Fibroblast of the conjunctiva (primary cell): Measurements from ENCODE around the gene POR.

ENCODE experiments used
- DNase-seq: peaks from one replicate; pipeline ENCODE4 v3.0.0-alpha.2; 2010; ENCODE audit warnings: low read depth

Gene POR

GRCh38 chr7:75916685-75917634, 2.0 kb downstream of the POR start:
- no peak for DNase-seq

- peak; percentile 67 for DNase-seq
Observed at GRCh38 chr7:75920431-75921161, 5.6 kb downstream of the POR start.

DNA sequence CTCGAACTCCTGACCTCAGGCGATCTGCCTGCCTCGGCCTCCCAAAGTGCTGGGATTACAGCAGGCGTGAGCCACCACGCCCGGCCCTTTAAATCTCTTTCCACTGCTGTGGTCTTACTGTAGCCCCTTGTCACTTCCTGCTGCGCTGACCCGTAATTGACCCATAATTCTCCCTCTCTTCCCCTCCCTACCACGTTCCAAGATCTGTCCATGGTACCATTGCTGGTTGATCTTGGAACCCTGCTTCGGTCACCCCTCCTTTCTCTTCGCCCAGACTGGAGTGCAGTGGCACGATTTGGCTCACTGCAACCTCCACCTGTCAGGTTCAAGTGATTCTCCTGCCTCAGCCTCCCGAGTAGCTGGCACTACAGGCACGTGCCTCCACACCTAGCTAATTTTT, 6.5 kb downstream of the POR start:
- DNase-seq: no peak

- no peak for DNase-seq
Observed at GRCh38 chr7:75922966-75923603, 8.1 kb downstream of the POR start.

- no peak for DNase-seq
Observed at GRCh38 chr7:75924256-75924655, 9.3 kb downstream of the POR start.

DNA sequence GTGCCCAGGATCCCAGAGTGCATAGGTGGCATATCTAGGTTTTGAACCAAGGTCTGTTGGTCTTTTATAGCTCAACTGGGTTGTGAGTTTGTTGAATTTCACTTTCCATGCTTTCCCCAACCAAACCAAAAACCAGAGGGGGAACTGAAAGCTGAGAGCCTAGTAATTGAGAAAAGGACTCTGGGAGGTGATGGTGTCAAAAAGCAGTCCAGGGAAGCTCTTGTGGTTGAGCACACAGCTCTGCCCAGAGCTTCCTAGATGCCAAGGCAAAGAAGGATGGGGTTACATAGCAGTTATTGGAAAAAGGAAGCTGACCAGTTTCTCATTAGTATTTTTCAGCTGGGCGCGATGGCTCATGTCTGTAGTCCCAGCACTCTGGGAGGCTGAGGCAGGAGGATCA, 9.9 kb downstream of the POR start:
- no peak for DNase-seq

- DNase-seq: no peak
Observed at GRCh38 chr7:75925717-75926435, 10.9 kb downstream of the POR start.

GRCh38 chr7:75928568-75928914, 13.6 kb downstream of the POR start:
- DNase-seq: no peak

- no peak for DNase-seq
Observed at GRCh38 chr7:75931680-75932079, 16.7 kb downstream of the POR start.

GRCh38 chr7:75937958-75938786, 23.2 kb downstream of the POR start:
- DNase-seq: peak; percentile 89

- no peak for DNase-seq
Observed at GRCh38 chr7:75938921-75939320, 24.0 kb downstream of the POR start.

DNA sequence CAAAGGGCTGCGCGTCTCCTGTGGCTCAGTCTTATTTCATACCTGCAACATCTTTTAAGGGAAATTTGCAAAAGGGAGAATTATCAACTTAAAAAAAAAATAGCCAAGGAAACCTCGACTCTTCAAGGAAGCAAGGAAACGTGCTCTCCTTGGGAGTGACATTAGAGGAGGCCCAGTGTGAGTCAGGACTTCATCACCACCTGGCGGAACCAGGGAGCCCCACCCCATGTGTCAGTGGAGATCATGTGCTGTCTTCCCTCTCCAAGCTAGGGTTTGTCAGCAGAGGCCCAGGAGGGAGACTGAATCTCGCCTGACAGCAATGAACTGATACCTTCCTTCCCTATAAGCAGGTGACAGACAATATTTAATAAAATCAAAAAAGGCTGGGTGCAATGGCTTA, 28.9 kb downstream of the POR start:
- DNase-seq: no peak

- no peak for DNase-seq
Observed at GRCh38 chr7:75944507-75944906, 29.6 kb downstream of the POR start.

- no peak for DNase-seq
Observed at GRCh38 chr7:75945297-75946168, 30.6 kb downstream of the POR start.

DNA sequence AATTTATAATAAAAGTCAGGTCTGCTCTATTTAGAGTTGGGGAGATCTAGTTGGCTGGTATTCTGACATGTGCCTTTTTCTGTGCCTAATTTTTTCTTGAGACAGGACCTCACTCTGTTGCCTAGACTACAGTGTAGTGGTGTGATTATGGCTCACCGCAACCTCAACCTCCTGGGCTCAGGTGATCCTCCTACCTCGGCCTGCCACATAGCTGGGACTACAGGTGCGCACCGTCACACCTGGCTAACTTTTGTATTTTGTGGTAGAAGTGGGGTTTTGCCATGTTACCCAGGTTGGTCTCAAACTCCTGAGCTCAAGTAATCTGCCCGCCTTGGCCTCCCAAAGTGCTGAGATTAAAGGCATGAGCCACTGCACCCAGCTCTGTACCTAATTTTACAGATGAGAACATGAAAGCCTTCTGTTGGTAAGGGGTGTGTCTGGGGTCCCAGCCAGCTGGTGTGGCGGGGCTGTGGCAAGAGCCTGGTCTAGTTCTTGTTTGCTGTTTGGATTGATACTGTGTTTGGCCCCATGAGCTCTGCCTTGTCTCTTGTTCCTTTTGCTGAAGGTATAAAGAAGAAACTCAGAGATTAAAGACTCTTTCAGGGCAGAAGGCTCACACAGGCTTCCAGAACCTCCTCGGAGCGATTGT, 31.4 kb downstream of the POR start:
- DNase-seq: no peak

GRCh38 chr7:75948179-75948578, 33.2 kb downstream of the POR start:
- no peak for DNase-seq

DNA sequence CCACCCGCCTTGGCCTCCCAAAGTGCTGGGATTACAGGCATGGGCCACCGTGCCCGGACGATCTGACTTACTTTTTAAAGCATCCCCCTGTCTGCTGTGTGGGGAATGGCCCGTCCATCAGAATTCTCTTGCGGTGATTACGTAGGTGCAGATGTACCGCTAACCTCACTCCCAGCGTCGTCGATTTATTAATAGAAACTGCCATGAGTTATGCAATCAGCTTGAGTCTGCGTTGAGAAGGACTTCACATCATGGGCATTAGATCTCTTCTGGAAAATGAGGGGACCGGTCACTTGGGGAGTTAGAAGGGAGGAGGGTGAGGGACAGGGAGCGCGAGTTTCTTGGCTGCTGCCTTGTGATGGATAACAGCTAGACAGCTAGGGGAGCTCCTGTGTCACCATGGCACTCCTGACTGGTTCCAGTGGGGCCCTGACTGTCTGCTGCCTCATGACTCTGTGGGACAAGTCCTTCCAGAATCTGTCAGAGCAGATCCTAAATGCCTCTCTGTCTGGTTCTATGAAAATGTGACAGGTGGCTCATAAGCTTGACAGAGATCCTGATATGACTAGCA, 35.2 kb downstream of the POR start:
- DNase-seq: no peak

- no peak for DNase-seq
Observed at GRCh38 chr7:75951506-75951905, 36.6 kb downstream of the POR start.

- no peak for DNase-seq
Observed at GRCh38 chr7:75953431-75953830, 38.5 kb downstream of the POR start.
